Measurements from ENCODE around the gene GPRASP2.
"Not testable (repeated sequence)": the region's sequence is repeated elsewhere in the genome, so short reads cannot be mapped to it uniquely, and the experiment has no call there.

GPRASP2 gene

GRCh38 chrX:102712216-102712966 is at the start of gene GPRASP2:
GPRASP2 (plus strand) TSS chrX:102712448; CDS start chrX:102714870, 2,422 bp downstream.
- H3K27ac ChIP-seq = peak within 1 kb of the TSS; percentile 91
- TF ChIP-seq ZFX (IDR thresholded peaks at IDR 0.05) (no peak; the same call in 1 of the 2 replicates), CTCF (conservative IDR thresholded peaks at IDR 0.05) (no peak)

GRCh38 chrX:102663820-102664219 is 48.4 kb upstream of the GPRASP2 start:
- not testable (repeated sequence) for H3K27ac ChIP-seq

GRCh38 chrX:102667034-102667433 is 45.2 kb upstream of the GPRASP2 start:
- H3K27ac ChIP-seq = not testable (repeated sequence)

GRCh38 chrX:102669526-102669925 is 42.7 kb upstream of the GPRASP2 start:
- no peak overlapping the region for H3K27ac ChIP-seq
- TF ChIP-seq ZFX (IDR thresholded peaks at IDR 0.05) = no peak
- TF ChIP-seq CTCF (conservative IDR thresholded peaks at IDR 0.05) = no peak

- TF ChIP-seq CTCF (conservative IDR thresholded peaks at IDR 0.05) (no peak), ZFX (IDR thresholded peaks at IDR 0.05) (no peak)
- no peak overlapping the region for H3K27ac ChIP-seq
These were observed 39.4 kb upstream of the GPRASP2 start for GRCh38 chrX:102672856-102673255.

GRCh38 chrX:102677479-102677878 is 34.8 kb upstream of the GPRASP2 start:
- H3K27ac ChIP-seq = not testable (repeated sequence)

GRCh38 chrX:102684772-102685520 is 27.3 kb upstream of the GPRASP2 start:
- H3K27ac ChIP-seq = no peak overlapping the region
- TF ChIP-seq ZFX (IDR thresholded peaks at IDR 0.05) = no peak
- no peak for TF ChIP-seq CTCF (conservative IDR thresholded peaks at IDR 0.05)

- TF ChIP-seq ZFX (IDR thresholded peaks at IDR 0.05) = no peak
- TF ChIP-seq CTCF (conservative IDR thresholded peaks at IDR 0.05) = no peak
These were observed 17.5 kb upstream of the GPRASP2 start for GRCh38 chrX:102694749-102695148.

GRCh38 chrX:102696306-102696705 is 15.9 kb upstream of the GPRASP2 start:
- H3K27ac ChIP-seq = no peak overlapping the region
- TF ChIP-seq CTCF (conservative IDR thresholded peaks at IDR 0.05) (no peak), ZFX (IDR thresholded peaks at IDR 0.05) (no peak)

More at GRCh38 chrX:102694749-102695148, 17.5 kb upstream of the GPRASP2 start:
- no peak overlapping the region for H3K27ac ChIP-seq
